Measurements from ENCODE around the gene CRTAC1.

DNA sequence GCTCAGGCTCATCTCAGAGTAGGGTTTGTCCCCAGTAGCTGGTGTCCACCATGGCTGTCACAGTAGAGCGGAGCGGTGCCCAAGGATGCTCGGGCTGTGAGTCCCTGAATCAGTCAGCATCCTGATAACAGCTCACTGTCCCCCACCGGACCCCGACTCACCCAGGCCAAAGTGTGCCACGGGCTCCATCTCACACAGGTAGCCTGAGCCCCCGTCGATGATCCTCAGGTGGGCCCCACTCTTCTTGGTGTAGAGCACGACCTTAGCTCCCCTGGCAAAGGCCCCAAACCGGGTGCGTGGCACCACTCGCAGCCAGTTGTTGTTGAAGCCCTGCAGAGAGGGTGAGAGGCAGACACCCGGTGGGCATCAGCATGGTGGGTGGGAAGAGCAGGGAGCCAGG lies 135.3 kb downstream of the CRTAC1 start:
- TF ChIP-seq, protein P1, sequence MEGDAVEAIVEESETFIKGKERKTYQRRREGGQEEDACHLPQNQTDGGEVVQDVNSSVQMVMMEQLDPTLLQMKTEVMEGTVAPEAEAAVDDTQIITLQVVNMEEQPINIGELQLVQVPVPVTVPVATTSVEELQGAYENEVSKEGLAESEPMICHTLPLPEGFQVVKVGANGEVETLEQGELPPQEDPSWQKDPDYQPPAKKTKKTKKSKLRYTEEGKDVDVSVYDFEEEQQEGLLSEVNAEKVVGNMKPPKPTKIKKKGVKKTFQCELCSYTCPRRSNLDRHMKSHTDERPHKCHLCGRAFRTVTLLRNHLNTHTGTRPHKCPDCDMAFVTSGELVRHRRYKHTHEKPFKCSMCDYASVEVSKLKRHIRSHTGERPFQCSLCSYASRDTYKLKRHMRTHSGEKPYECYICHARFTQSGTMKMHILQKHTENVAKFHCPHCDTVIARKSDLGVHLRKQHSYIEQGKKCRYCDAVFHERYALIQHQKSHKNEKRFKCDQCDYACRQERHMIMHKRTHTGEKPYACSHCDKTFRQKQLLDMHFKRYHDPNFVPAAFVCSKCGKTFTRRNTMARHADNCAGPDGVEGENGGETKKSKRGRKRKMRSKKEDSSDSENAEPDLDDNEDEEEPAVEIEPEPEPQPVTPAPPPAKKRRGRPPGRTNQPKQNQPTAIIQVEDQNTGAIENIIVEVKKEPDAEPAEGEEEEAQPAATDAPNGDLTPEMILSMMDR (IDR thresholded peaks at IDR 0.05; ENCODE audit: insufficient read depth, low read length), result no peak
- TF ChIP-seq POLR2AphosphoS5 (IDR thresholded peaks at IDR 0.05; ENCODE audit: low read depth), result no peak
- TF ChIP-seq SPI1 (IDR thresholded peaks at IDR 0.05; ENCODE audit: borderline replicate concordance, low read depth), result no peak

Measured in HL-60 (cell line).